Adipose tissue (tissue), 3 donors: Measurements from ENCODE around the gene TCL1B. TPM values are rescaled to one million over a fixed set of nuclear protein-coding genes. Genes with fewer than 3 reads are reported as not detected.

ENCODE experiments used
- H3K27ac ChIP-seq: one replicate; pipeline ENCODE4 v1.5.1; 2013; ENCODE audit warnings: low read depth, low read length
- WGBS, 3 donors: extraction: QIAGEN DNeasy Blood & Tissue Kit; methylation state at CpG; one replicate each; pipeline ENCODE4 v1.1.7; 2013; 5-methylcytosine and 5-hydroxymethylcytosine counted together
- polyA plus RNA-seq, 3 donors: library from polyadenylated mRNA; stranded (reverse); fragments of 200-250 nt; gene quantifications; one replicate each; pipeline ENCODE4 v1.2.3, GENCODE V29; 2013
- donor health status: healthy with polysubstance abuse.
- donor health status: Bipolar disorder and iron deficiency.
- donor health status: healthy.

Gene TCL1B
- polyA plus RNA-seq, 3 donors = not detected

GRCh38 chr14:95695913-95696312, 9.7 kb downstream of the TCL1B start:
- H3K27ac ChIP-seq = no peak overlapping the region
- 75 to 88% (median 77%) methylated on average over 5 of the region's 5 CpGs for WGBS, 3 donors

- H3K27ac ChIP-seq = no peak overlapping the region
- WGBS, 3 donors = 62 to 81% (median 71%) methylated on average over 15 of the region's 15 CpGs
These were observed 10.5 kb downstream of the TCL1B start for GRCh38 chr14:95696741-95697140.

GRCh38 chr14:95697764-95698163, 11.5 kb downstream of the TCL1B start:
- no peak overlapping the region for H3K27ac ChIP-seq
- 43 to 63% (median 60%) methylated on average over 7 of the region's 7 CpGs for WGBS, 3 donors

- no peak overlapping the region for H3K27ac ChIP-seq
These were observed 12.1 kb downstream of the TCL1B start for GRCh38 chr14:95698287-95698686.

- 57 to 68% (median 58%) methylated on average over 5 of the region's 5 CpGs for WGBS, 3 donors
- no peak overlapping the region for H3K27ac ChIP-seq
These were observed 13.2 kb downstream of the TCL1B start for GRCh38 chr14:95699412-95699811.

- WGBS, 3 donors = 53 to 69% (median 58%) methylated on average over 5 of the region's 5 CpGs
- H3K27ac ChIP-seq = no peak overlapping the region
These were observed 14.2 kb downstream of the TCL1B start for GRCh38 chr14:95700221-95700976.

GRCh38 chr14:95701846-95702221, 15.6 kb downstream of the TCL1B start:
- 15 to 38% (median 35%) methylated on average over 4 of the region's 4 CpGs for WGBS, 3 donors
- no peak overlapping the region for H3K27ac ChIP-seq

- no peak overlapping the region for H3K27ac ChIP-seq
- WGBS, 3 donors = 78 to 81% (median 78%) methylated on average over 3 of the region's 3 CpGs
These were observed 17.1 kb downstream of the TCL1B start for GRCh38 chr14:95703341-95703740.

GRCh38 chr14:95703805-95704204, 17.6 kb downstream of the TCL1B start:
- WGBS, 3 donors = 63 to 80% (median 65%) methylated on average over 3 of the region's 3 CpGs
- no peak overlapping the region for H3K27ac ChIP-seq

GRCh38 chr14:95705518-95705917, 19.3 kb downstream of the TCL1B start:
- 89 to 97% (median 90%) methylated on average over 4 of the region's 4 CpGs for WGBS, 3 donors
- H3K27ac ChIP-seq = no peak overlapping the region

GRCh38 chr14:95707327-95707726, 21.1 kb downstream of the TCL1B start:
- no peak overlapping the region for H3K27ac ChIP-seq
- whole genome bisulfite sequencing, 3 donors = 67 to 86% (median 69%) methylated on average over 5 of the region's 5 CpGs

- 87 to 93% (median 89%) methylated on average over 17 of the region's 17 CpGs for WGBS, 3 donors
- no peak overlapping the region for H3K27ac ChIP-seq
These were observed 23.9 kb downstream of the TCL1B start for GRCh38 chr14:95710106-95710505.

GRCh38 chr14:95711476-95712176, 25.4 kb downstream of the TCL1B start:
- WGBS, 3 donors = 68 to 80% (median 70%) methylated on average over 6 to 9 of the region's 9 CpGs
- no peak overlapping the region for H3K27ac ChIP-seq

GRCh38 chr14:95712398-95712797, 26.2 kb downstream of the TCL1B start:
- 87 to 93% (median 92%) methylated on average over 9 of the region's 9 CpGs for WGBS, 3 donors

GRCh38 chr14:95713596-95714371, 27.6 kb downstream of the TCL1B start, which contains the start of gene TCL1A:
Gene TCL1A (minus strand): TSS chr14:95714125. CDS start chr14:95714066, 59 bp downstream.
- WGBS, 3 donors = 42 to 49% (median 46%) methylated on average over 46 to 47 of the region's 47 CpGs
- no peak within 1 kb of the TSS for H3K27ac ChIP-seq

More at GRCh38 chr14:95712398-95712797, 26.2 kb downstream of the TCL1B start:
- no peak overlapping the region for H3K27ac ChIP-seq

GRCh38 chr14:95722525-95723190, 36.4 kb downstream of the TCL1B start:
- H3K27ac ChIP-seq = no peak overlapping the region
- WGBS, 3 donors = 63 to 83% (median 78%) methylated on average over 1 of the region's 1 CpG

- WGBS, 3 donors = 74 to 80% (median 75%) methylated on average over 5 of the region's 5 CpGs
- H3K27ac ChIP-seq = no peak overlapping the region
These were observed 39.6 kb downstream of the TCL1B start for GRCh38 chr14:95725685-95726336.

GRCh38 chr14:95727056-95727700, 41.0 kb downstream of the TCL1B start:
- 37 to 79% (median 69%) methylated on average over 6 of the region's 6 CpGs for WGBS, 3 donors
- H3K27ac ChIP-seq = no peak overlapping the region
